HepG2 (cell line): ENCODE measurements around the gene RBM45. TPM values are rescaled to one million over a fixed set of nuclear protein-coding genes. Genes with fewer than 3 reads are reported as not detected.
A peak's percentile ranks its signal among the peaks of the same experiment; 100 is the strongest.

Experiments used
- FOXC1 ChIP-seq: sonication (generic); formaldehyde crosslinking; IDR thresholded peaks from 2 replicates; pipeline ENCODE4 v1.8.0; 2022; ENCODE audit warnings: mild to moderate bottlenecking, missing genetic modification reagents, borderline replicate concordance
- FOXM1 ChIP-seq: sonication (generic); formaldehyde crosslinking; IDR thresholded peaks from 2 replicates; pipeline ENCODE4 v1.5.0; 2020; ENCODE audit warnings: missing genetic modification reagents
- GTF3A ChIP-seq: sonication (generic); formaldehyde crosslinking; conservative IDR thresholded peaks from 2 replicates; pipeline ENCODE4 v1.4.0; 2020; ENCODE audit warnings: mild to moderate bottlenecking, missing genetic modification reagents
- JUN ChIP-seq: sonication (generic); formaldehyde crosslinking; IDR thresholded peaks from 2 replicates; pipeline ENCODE4 v1.4.0; 2020; ENCODE audit warnings: mild to moderate bottlenecking, missing genetic modification reagents
- KLF6 ChIP-seq: IDR thresholded peaks from 2 replicates; pipeline ENCODE4 v1.8.0; 2016; ENCODE audit warnings: missing biosample characterization, missing genetic modification reagents
- NFE2 ChIP-seq: sonication (generic); formaldehyde crosslinking; IDR thresholded peaks from 2 replicates; pipeline ENCODE4 v1.4.0; 2020; ENCODE audit warnings: missing genetic modification reagents
- NKX3-1 ChIP-seq: sonication (generic); formaldehyde crosslinking; IDR thresholded peaks from 2 replicates; pipeline ENCODE4 v1.5.0; 2020; ENCODE audit warnings: missing genetic modification reagents
- U2AF2 ChIP-seq: fragments of 200-400 bp; formaldehyde crosslinking; IDR thresholded peaks from 2 replicates; pipeline ENCODE4 v1.6.1; 2017; ENCODE audit warnings: low read depth, mild to moderate bottlenecking, low read length
- YY1 ChIP-seq: IDR thresholded peaks from 2 replicates; pipeline ENCODE4 v1.6.1; 2011; ENCODE audit warnings: low read length, low read depth, moderate library complexity, mild to moderate bottlenecking; ENCODE audit not compliant: insufficient read depth, insufficient replicate concordance
- ZBTB42 ChIP-seq: sonication (generic); formaldehyde crosslinking; IDR thresholded peaks from 2 replicates; pipeline ENCODE4 v1.5.0; 2020; ENCODE audit warnings: mild to moderate bottlenecking, missing genetic modification reagents
- ZMYM4 ChIP-seq: sonication (generic); formaldehyde crosslinking; IDR thresholded peaks from 2 replicates; pipeline ENCODE4 v1.8.1; 2023; ENCODE audit warnings: mild to moderate bottlenecking, missing genetic modification reagents
- ZNF260 ChIP-seq: sonication (generic); formaldehyde crosslinking; IDR thresholded peaks from 2 replicates; pipeline ENCODE4 v1.4.0; 2020; ENCODE audit warnings: missing genetic modification reagents, low read depth, mild to moderate bottlenecking, borderline replicate concordance
- ZNF460 ChIP-seq: sonication (generic); formaldehyde crosslinking; IDR thresholded peaks from 2 replicates; pipeline ENCODE4 v1.5.1; 2020; ENCODE audit warnings: missing genetic modification reagents, mild to moderate bottlenecking, borderline replicate concordance
- ZNF501 ChIP-seq: sonication (generic); formaldehyde crosslinking; IDR thresholded peaks from 2 replicates; pipeline ENCODE4 v1.5.1; 2020; ENCODE audit warnings: mild to moderate bottlenecking, moderate library complexity, missing genetic modification reagents
- ZNF569 ChIP-seq: sonication (generic); formaldehyde crosslinking; IDR thresholded peaks from 2 replicates; pipeline ENCODE4 v1.5.0; 2020; ENCODE audit warnings: mild to moderate bottlenecking, missing genetic modification reagents, moderate library complexity, borderline replicate concordance
- ZSCAN20 ChIP-seq: sonication (generic); formaldehyde crosslinking; IDR thresholded peaks from 2 replicates; pipeline ENCODE4 v1.4.0; 2020; ENCODE audit warnings: missing genetic modification reagents, mild to moderate bottlenecking, borderline replicate concordance
- polyA plus RNA-seq, 8 experiments: library from polyadenylated mRNA; depleted of rRNA in 3 of 8; stranded (reverse) in 7 of 8; unstranded in 1 of 8; fragments of >200 nt; fragmentation: Illumina TruSeq in 4 of 8; extraction: Trizol in 4 of 8; gene quantifications; 2 replicates each; pipeline versions ENCODE4 v1.2.1 to v1.2.3, GENCODE V29; 2011 to 2016; ENCODE audit warnings: low read depth in 4 of 8, missing spikeins in 1 of 8, mixed read lengths in 1 of 8; ENCODE audit not compliant: insufficient read depth in 1 of 8
- total RNA-seq, 5 experiments: library from RNA; depleted of rRNA; stranded (reverse); fragments of >200 nt; fragmentation: Illumina TruSeq; extraction: Trizol; gene quantifications; 2 replicates each; pipeline ENCODE4 v1.2.3, GENCODE V29; 2016; ENCODE audit warnings: low read depth in 1 of 5
- TF ChIP-seq, protein P1 (sequence below): sonication (generic); formaldehyde crosslinking; IDR thresholded peaks from 2 replicates; pipeline ENCODE4; 2020; ENCODE audit warnings: missing genetic modification reagents, mild to moderate bottlenecking, borderline replicate concordance
- TF ChIP-seq, protein P2 (sequence below): sonication (generic); formaldehyde crosslinking; IDR thresholded peaks from 2 replicates; pipeline ENCODE4 v1.5.0; 2020; ENCODE audit warnings: mild to moderate bottlenecking, missing genetic modification reagents, borderline replicate concordance
- TF ChIP-seq, protein P3 (sequence below): sonication (generic); formaldehyde crosslinking; IDR thresholded peaks from 2 replicates; pipeline ENCODE4 v1.5.0; 2020; ENCODE audit warnings: missing genetic modification reagents, mild to moderate bottlenecking, borderline replicate concordance
- TF ChIP-seq, protein P4 (sequence below): sonication (generic); formaldehyde crosslinking; IDR thresholded peaks from 2 replicates; pipeline ENCODE4 v1.4.0; 2020; ENCODE audit warnings: mild to moderate bottlenecking, missing genetic modification reagents, borderline replicate concordance

Gene RBM45
- total and polyA plus RNA-seq, 2 of the 13 experiments (the other 11 are each of a cell fraction or from before 2014, with no cell fraction given) = 5.7 to 25.2 TPM

DNA sequence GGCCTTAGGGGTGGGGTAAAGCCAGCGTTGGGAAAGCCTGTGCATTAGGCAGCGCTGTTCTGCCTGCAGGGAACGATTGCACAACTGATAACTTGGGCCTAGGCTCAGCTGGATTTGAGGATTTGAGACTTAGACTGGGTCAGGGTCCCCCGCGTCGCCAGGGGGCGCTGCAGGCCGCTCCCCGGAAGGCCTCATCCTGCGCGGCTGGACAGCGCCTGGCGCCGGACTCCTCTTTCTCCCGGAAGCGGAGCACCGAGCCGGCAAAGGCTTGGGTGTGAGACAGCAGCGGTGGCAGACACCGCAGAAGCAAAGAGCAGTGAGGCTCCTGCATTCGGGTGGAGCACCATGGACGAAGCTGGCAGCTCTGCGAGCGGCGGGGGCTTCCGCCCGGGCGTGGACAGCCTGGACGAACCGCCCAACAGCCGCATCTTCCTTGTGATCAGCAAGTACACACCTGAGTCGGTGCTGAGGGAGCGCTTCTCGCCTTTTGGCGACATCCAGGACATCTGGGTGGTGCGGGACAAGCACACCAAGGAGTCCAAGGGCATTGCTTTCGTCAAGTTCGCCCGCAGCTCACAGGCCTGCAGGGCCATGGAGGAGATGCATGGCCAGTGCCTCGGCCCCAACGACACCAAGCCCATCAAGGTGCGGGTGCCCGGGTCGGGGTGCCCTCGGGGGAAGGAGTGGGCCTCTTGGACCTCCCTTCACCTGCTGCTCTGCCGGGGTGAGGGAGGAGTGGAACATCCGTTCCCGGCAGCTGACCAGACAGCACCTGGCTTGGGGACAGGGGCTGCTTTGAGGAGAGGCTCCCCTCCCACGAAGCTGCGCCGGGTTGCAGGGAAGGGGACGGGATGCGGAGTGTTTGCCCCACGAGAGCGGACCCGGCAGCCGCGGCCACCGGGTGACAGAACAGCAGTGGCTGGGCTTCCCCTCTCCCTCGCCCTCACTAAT, at the start of gene RBM45 (continued):
- TF ChIP-seq, protein P1, sequence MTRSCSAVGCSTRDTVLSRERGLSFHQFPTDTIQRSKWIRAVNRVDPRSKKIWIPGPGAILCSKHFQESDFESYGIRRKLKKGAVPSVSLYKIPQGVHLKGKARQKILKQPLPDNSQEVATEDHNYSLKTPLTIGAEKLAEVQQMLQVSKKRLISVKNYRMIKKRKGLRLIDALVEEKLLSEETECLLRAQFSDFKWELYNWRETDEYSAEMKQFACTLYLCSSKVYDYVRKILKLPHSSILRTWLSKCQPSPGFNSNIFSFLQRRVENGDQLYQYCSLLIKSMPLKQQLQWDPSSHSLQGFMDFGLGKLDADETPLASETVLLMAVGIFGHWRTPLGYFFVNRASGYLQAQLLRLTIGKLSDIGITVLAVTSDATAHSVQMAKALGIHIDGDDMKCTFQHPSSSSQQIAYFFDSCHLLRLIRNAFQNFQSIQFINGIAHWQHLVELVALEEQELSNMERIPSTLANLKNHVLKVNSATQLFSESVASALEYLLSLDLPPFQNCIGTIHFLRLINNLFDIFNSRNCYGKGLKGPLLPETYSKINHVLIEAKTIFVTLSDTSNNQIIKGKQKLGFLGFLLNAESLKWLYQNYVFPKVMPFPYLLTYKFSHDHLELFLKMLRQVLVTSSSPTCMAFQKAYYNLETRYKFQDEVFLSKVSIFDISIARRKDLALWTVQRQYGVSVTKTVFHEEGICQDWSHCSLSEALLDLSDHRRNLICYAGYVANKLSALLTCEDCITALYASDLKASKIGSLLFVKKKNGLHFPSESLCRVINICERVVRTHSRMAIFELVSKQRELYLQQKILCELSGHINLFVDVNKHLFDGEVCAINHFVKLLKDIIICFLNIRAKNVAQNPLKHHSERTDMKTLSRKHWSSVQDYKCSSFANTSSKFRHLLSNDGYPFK (CRISPR knock-in tag) = peak; percentile 97
- no peak for TF ChIP-seq JUN (CRISPR knock-in tag)
- no peak for TF ChIP-seq FOXM1
- peak; percentile 98 for TF ChIP-seq FOXC1 (CRISPR knock-in tag)
- TF ChIP-seq ZNF460 (CRISPR knock-in tag) = no peak; the same call in 1 of the 2 replicates
- peak; percentile 99 for TF ChIP-seq KLF6 (CRISPR knock-in tag)
- TF ChIP-seq, protein P2, sequence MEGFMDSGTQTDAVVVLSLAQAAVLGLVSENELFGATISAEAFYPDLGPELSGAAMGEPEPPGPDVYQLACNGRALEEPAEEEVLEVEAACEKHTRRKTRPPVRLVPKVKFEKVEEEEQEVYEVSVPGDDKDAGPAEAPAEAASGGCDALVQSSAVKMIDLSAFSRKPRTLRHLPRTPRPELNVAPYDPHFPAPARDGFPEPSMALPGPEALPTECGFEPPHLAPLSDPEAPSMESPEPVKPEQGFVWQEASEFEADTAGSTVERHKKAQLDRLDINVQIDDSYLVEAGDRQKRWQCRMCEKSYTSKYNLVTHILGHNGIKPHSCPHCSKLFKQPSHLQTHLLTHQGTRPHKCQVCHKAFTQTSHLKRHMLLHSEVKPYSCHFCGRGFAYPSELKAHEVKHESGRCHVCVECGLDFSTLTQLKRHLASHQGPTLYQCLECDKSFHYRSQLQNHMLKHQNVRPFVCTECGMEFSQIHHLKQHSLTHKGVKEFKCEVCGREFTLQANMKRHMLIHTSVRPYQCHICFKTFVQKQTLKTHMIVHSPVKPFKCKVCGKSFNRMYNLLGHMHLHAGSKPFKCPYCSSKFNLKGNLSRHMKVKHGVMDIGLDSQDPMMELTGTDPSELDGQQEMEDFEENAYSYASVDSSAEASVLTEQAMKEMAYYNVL (CRISPR knock-in tag) = peak; percentile 92
- no peak for TF ChIP-seq U2AF2
- TF ChIP-seq ZMYM4 = peak; percentile 100
- no peak; the same call in 1 of the 2 replicates for TF ChIP-seq ZNF569 (CRISPR knock-in tag)
- peak; percentile 99 for TF ChIP-seq ZNF501 (CRISPR knock-in tag)
- TF ChIP-seq ZBTB42 = no peak
- TF ChIP-seq GTF3A (CRISPR knock-in tag) = no peak; the same call in 1 of the 2 replicates
- peak; percentile 86 for TF ChIP-seq YY1
- TF ChIP-seq NFE2 = peak; percentile 19; the same call in 1 of the 2 replicates
- TF ChIP-seq, protein P3, sequence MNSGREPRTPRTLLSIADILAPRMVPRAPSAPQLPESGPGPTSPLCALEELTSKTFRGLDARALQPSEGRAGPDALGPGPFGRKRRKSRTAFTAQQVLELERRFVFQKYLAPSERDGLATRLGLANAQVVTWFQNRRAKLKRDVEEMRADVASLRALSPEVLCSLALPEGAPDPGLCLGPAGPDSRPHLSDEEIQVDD (CRISPR knock-in tag) = peak; percentile 55; the same call in 1 of the 2 replicates
- TF ChIP-seq NKX3-1 = peak; percentile 13; the same call in 1 of the 2 replicates
- no peak; the same call in 1 of the 2 replicates for TF ChIP-seq ZNF260 (CRISPR knock-in tag)
- no peak; the same call in 1 of the 2 replicates for TF ChIP-seq ZSCAN20 (CRISPR knock-in tag)
- TF ChIP-seq, protein P4, sequence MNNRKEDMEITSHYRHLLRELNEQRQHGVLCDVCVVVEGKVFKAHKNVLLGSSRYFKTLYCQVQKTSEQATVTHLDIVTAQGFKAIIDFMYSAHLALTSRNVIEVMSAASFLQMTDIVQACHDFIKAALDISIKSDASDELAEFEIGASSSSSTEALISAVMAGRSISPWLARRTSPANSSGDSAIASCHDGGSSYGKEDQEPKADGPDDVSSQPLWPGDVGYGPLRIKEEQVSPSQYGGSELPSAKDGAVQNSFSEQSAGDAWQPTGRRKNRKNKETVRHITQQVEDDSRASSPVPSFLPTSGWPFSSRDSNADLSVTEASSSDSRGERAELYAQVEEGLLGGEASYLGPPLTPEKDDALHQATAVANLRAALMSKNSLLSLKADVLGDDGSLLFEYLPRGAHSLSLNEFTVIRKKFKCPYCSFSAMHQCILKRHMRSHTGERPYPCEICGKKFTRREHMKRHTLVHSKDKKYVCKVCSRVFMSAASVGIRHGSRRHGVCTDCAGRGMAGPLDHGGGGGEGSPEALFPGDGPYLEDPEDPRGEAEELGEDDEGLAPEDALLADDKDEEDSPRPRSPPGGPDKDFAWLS (CRISPR knock-in tag) = 0 out of 2 replicates have a peak, but pooled peaks have one; percentile 63
